ENCODE results near the gene PAPSS2.

DNA sequence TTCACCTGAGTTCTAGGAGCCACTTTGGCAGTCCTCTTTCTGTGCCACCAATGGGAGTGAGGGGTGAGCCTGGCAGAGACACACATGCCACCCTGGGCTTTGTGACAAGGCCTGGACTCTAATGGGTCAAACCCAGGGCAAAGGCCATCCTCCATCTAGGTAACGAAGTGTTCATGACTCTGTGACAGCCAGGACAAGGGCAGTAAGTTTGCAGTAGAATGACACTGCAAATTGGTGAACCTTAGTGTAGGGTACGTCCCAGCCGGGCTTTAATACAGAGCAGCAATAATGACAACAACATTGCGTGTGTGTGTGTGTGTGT, 43.3 kb downstream of the PAPSS2 start:
- TF ChIP-seq, protein P1, sequence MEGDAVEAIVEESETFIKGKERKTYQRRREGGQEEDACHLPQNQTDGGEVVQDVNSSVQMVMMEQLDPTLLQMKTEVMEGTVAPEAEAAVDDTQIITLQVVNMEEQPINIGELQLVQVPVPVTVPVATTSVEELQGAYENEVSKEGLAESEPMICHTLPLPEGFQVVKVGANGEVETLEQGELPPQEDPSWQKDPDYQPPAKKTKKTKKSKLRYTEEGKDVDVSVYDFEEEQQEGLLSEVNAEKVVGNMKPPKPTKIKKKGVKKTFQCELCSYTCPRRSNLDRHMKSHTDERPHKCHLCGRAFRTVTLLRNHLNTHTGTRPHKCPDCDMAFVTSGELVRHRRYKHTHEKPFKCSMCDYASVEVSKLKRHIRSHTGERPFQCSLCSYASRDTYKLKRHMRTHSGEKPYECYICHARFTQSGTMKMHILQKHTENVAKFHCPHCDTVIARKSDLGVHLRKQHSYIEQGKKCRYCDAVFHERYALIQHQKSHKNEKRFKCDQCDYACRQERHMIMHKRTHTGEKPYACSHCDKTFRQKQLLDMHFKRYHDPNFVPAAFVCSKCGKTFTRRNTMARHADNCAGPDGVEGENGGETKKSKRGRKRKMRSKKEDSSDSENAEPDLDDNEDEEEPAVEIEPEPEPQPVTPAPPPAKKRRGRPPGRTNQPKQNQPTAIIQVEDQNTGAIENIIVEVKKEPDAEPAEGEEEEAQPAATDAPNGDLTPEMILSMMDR (IDR thresholded peaks at IDR 0.05): no peak
- TF ChIP-seq POLR2A (IDR thresholded peaks at IDR 0.05): no peak

Measured in body of pancreas (tissue), 4 donors.